HepG2 (cell line): Measurements from ENCODE around the gene PCDHGA1. TPM values are rescaled to one million over a fixed set of nuclear protein-coding genes. Genes with fewer than 3 reads are reported as not detected.

Experiments
- EED ChIP-seq: sonication (generic); formaldehyde crosslinking; IDR thresholded peaks from 2 replicates; pipeline ENCODE4 v1.5.0; 2020; ENCODE audit warnings: mild to moderate bottlenecking, missing genetic modification reagents
- FLYWCH1 ChIP-seq: sonication (generic); formaldehyde crosslinking; IDR thresholded peaks from 2 replicates; pipeline ENCODE4 v1.8.1; 2023; ENCODE audit warnings: mild to moderate bottlenecking, missing genetic modification reagents
- KLF9 ChIP-seq: IDR thresholded peaks from 2 replicates; pipeline ENCODE4 v1.6.1; 2016; ENCODE audit warnings: low read depth
- NCOA2 ChIP-seq: sonication (generic); formaldehyde crosslinking; IDR thresholded peaks from 2 replicates; pipeline ENCODE4 v1.8.0; 2022; ENCODE audit warnings: inconsistent platforms
- NCOR1 ChIP-seq: fragments of 200-600 bp; sonication (generic); IDR thresholded peaks from 2 replicates; pipeline ENCODE4 v1.7.0; 2017; ENCODE audit warnings: antibody characterized with exemption, low read length, borderline replicate concordance
- TCF7 ChIP-seq: sonication (generic); IDR thresholded peaks from 2 replicates; pipeline ENCODE4 v1.6.1; 2016; ENCODE audit warnings: antibody characterized with exemption, low read depth
- TP53 ChIP-seq: sonication (generic); formaldehyde crosslinking; conservative IDR thresholded peaks from 2 replicates; pipeline ENCODE4 v1.4.0; 2020; ENCODE audit warnings: missing genetic modification reagents
- ZNF503 ChIP-seq: sonication (generic); formaldehyde crosslinking; IDR thresholded peaks from 2 replicates; pipeline ENCODE4 v1.4.0; 2020; ENCODE audit warnings: missing genetic modification reagents
- ZNF564 ChIP-seq: sonication (generic); formaldehyde crosslinking; IDR thresholded peaks from 2 replicates; pipeline ENCODE4 v1.8.1; 2023; ENCODE audit warnings: mild to moderate bottlenecking, missing genetic modification reagents
- polyA plus RNA-seq, 8 experiments: library from polyadenylated mRNA; depleted of rRNA in 3 of 8; stranded (reverse) in 7 of 8; unstranded in 1 of 8; fragments of >200 nt; fragmentation: Illumina TruSeq in 4 of 8; extraction: Trizol in 4 of 8; gene quantifications; 2 replicates each; pipeline versions ENCODE4 v1.2.1 to v1.2.3, GENCODE V29; 2011 to 2016; ENCODE audit warnings: low read depth in 4 of 8, missing spikeins in 1 of 8, mixed read lengths in 1 of 8; ENCODE audit not compliant: insufficient read depth in 1 of 8
- total RNA-seq, 5 experiments: library from RNA; depleted of rRNA; stranded (reverse); fragments of >200 nt; fragmentation: Illumina TruSeq; extraction: Trizol; gene quantifications; 2 replicates each; pipeline ENCODE4 v1.2.3, GENCODE V29; 2016; ENCODE audit warnings: low read depth in 1 of 5
- TF ChIP-seq, protein P1 (sequence below): sonication (generic); formaldehyde crosslinking; IDR thresholded peaks from 2 replicates; pipeline ENCODE4 v1.5.1; 2020; ENCODE audit warnings: missing genetic modification reagents, mild to moderate bottlenecking, borderline replicate concordance
- TF ChIP-seq, protein P2 (sequence below): IDR thresholded peaks from 2 replicates; pipeline ENCODE4 v1.6.1; 2016; ENCODE audit warnings: missing compliant biosample characterization, missing genetic modification reagents, borderline replicate concordance
- TF ChIP-seq, protein P3 (sequence below): sonication (generic); formaldehyde crosslinking; IDR thresholded peaks from 2 replicates; pipeline ENCODE4 v1.5.1; 2020; ENCODE audit warnings: mild to moderate bottlenecking, missing genetic modification reagents, borderline replicate concordance
- TF ChIP-seq, protein P4 (sequence below): IDR thresholded peaks from 2 replicates; pipeline ENCODE4 v1.6.1; 2016
- TF ChIP-seq, protein P5 (sequence below): sonication (generic); formaldehyde crosslinking; IDR thresholded peaks from 2 replicates; pipeline ENCODE4 v1.4.0; 2020; ENCODE audit warnings: mild to moderate bottlenecking, missing genetic modification reagents, borderline replicate concordance

The PCDHGA1 gene
- total and polyA plus RNA-seq, 2 of the 13 experiments (the other 11 are each of a cell fraction or from before 2014, with no cell fraction given): 0.31 to 0.40 TPM

DNA sequence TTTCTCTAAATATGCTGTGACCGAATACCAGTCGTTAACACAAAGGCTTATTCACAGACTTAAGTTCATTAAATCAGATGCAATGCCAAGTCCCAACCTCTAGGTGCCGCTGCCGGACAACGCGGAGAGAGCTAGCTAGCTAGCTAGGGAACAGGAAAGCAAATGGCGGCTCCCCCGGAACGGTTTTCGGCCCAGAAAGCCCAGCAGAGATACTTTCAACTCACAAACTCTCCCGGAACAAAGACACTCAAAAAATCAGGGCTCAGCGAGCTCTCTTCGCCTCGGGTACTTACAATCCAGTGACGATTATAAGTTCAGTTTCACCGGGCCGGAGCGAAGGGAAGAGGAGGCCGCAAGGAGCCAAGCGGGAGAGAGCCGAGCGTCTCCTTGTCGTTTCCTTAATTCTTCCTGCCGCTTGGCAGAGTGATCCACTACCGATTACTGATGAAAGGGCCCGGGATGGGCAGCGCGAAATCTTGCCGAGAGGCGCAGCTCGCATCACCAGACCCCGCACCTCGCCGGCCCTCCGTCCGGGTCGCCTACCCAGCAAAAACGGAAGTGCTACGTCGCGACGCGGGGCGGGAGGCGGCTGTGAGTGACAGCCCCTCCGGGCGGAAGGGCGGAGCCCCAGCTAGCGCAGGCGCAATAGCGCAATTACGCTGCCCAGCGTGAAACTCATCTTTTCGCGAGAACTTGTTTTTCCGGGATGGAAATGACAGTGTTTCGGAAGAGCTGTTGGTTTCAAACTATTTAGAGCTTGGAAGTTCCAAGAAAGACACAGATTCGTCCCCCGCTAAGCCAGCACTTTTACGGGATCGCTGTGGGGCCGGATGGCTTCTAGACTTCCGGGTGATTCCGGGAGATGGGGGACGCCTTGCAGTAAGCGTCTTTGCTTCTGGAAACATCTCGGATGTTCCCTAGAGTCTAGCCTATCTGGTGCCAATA lies 9.8 kb upstream of the PCDHGA1 start, which contains the start of gene TAF7 (continued):
- TF ChIP-seq, protein P1, sequence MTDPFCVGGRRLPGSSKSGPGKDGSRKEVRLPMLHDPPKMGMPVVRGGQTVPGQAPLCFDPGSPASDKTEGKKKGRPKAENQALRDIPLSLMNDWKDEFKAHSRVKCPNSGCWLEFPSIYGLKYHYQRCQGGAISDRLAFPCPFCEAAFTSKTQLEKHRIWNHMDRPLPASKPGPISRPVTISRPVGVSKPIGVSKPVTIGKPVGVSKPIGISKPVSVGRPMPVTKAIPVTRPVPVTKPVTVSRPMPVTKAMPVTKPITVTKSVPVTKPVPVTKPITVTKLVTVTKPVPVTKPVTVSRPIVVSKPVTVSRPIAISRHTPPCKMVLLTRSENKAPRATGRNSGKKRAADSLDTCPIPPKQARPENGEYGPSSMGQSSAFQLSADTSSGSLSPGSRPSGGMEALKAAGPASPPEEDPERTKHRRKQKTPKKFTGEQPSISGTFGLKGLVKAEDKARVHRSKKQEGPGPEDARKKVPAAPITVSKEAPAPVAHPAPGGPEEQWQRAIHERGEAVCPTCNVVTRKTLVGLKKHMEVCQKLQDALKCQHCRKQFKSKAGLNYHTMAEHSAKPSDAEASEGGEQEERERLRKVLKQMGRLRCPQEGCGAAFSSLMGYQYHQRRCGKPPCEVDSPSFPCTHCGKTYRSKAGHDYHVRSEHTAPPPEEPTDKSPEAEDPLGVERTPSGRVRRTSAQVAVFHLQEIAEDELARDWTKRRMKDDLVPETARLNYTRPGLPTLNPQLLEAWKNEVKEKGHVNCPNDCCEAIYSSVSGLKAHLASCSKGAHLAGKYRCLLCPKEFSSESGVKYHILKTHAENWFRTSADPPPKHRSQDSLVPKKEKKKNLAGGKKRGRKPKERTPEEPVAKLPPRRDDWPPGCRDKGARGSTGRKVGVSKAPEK (CRISPR knock-in tag): no peak
- TF ChIP-seq, protein P2, sequence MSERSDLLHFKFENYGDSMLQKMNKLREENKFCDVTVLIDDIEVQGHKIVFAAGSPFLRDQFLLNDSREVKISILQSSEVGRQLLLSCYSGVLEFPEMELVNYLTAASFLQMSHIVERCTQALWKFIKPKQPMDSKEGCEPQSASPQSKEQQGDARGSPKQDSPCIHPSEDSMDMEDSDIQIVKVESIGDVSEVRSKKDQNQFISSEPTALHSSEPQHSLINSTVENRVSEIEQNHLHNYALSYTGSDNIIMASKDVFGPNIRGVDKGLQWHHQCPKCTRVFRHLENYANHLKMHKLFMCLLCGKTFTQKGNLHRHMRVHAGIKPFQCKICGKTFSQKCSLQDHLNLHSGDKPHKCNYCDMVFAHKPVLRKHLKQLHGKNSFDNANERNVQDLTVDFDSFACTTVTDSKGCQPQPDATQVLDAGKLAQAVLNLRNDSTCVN (CRISPR knock-in tag): peak; percentile 51; the same call in 1 of the 2 replicates
- TF ChIP-seq EED (CRISPR knock-in tag) (0 out of 2 replicates have a peak, but pooled peaks have one; percentile 45), NCOR1 (no peak), FLYWCH1 (CRISPR knock-in tag) (no peak), TCF7 (no peak), ZNF503 (peak; percentile 26; the same call in 1 of the 2 replicates), NCOA2 (no peak; the same call in 1 of the 2 replicates), TP53 (0 out of 2 replicates have a peak, but pooled peaks have one; percentile 16), ZNF564 (no peak), KLF9 (CRISPR knock-in tag) (peak; percentile 84)
- TF ChIP-seq, protein P3, sequence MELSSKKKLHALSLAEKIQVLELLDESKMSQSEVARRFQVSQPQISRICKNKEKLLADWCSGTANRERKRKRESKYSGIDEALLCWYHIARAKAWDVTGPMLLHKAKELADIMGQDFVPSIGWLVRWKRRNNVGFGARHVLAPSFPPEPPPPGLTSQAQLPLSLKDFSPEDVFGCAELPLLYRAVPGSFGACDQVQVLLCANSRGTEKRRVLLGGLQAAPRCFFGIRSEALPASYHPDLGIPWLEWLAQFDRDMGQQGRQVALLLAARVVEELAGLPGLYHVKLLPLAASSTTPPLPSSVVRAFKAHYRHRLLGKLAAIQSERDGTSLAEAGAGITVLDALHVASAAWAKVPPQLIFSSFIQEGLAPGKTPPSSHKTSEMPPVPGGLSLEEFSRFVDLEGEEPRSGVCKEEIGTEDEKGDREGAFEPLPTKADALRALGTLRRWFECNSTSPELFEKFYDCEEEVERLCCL (CRISPR knock-in tag): no peak
- TF ChIP-seq, protein P4, sequence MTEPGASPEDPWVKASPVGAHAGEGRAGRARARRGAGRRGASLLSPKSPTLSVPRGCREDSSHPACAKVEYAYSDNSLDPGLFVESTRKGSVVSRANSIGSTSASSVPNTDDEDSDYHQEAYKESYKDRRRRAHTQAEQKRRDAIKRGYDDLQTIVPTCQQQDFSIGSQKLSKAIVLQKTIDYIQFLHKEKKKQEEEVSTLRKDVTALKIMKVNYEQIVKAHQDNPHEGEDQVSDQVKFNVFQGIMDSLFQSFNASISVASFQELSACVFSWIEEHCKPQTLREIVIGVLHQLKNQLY (CRISPR knock-in tag): no peak
- TF ChIP-seq, protein P5, sequence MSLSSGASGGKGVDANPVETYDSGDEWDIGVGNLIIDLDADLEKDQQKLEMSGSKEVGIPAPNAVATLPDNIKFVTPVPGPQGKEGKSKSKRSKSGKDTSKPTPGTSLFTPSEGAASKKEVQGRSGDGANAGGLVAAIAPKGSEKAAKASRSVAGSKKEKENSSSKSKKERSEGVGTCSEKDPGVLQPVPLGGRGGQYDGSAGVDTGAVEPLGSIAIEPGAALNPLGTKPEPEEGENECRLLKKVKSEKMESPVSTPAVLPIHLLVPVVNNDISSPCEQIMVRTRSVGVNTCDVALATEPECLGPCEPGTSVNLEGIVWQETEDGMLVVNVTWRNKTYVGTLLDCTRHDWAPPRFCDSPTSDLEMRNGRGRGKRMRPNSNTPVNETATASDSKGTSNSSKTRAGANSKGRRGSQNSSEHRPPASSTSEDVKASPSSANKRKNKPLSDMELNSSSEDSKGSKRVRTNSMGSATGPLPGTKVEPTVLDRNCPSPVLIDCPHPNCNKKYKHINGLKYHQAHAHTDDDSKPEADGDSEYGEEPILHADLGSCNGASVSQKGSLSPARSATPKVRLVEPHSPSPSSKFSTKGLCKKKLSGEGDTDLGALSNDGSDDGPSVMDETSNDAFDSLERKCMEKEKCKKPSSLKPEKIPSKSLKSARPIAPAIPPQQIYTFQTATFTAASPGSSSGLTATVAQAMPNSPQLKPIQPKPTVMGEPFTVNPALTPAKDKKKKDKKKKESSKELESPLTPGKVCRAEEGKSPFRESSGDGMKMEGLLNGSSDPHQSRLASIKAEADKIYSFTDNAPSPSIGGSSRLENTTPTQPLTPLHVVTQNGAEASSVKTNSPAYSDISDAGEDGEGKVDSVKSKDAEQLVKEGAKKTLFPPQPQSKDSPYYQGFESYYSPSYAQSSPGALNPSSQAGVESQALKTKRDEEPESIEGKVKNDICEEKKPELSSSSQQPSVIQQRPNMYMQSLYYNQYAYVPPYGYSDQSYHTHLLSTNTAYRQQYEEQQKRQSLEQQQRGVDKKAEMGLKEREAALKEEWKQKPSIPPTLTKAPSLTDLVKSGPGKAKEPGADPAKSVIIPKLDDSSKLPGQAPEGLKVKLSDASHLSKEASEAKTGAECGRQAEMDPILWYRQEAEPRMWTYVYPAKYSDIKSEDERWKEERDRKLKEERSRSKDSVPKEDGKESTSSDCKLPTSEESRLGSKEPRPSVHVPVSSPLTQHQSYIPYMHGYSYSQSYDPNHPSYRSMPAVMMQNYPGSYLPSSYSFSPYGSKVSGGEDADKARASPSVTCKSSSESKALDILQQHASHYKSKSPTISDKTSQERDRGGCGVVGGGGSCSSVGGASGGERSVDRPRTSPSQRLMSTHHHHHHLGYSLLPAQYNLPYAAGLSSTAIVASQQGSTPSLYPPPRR: no peak
